GM23338 (cell line): ENCODE measurements around the gene RALGPS1. TPM values are rescaled to one million over a fixed set of nuclear protein-coding genes. Genes with fewer than 3 reads are reported as not detected.

Experiments used
- ATAC-seq: fragments of 200-7000 bp; cut with Tn5 transposase; 3 replicates; pipeline ENCODE4 v1.9.1; 2020
- DNase-seq: peaks from one replicate; pipeline ENCODE4 v3.0.0-alpha.2; 2015; ENCODE audit warnings: low spot score
- H2AFZ ChIP-seq: fragments of 200-600 bp; sonication (generic); 2 replicates; pipeline ENCODE4 v1.8.0; 2016; ENCODE audit warnings: antibody characterized with exemption, mild to moderate bottlenecking, moderate library complexity
- H3F3A ChIP-seq: fragments of 200-600 bp; sonication (generic); replicated peaks from 2 replicates; pipeline ENCODE4 v1.8.0; 2017; ENCODE audit warnings: antibody characterized with exemption, mixed run types, low read depth
- H3K27ac ChIP-seq: fragments of 200-600 bp; sonication (generic); 2 replicates; pipeline ENCODE4 v1.6.1; 2016; ENCODE audit warnings: low read depth
- H3K27me3 ChIP-seq: fragments of 200-600 bp; sonication (generic); 2 replicates; pipeline ENCODE4 v1.8.0; 2016; ENCODE audit warnings: mild to moderate bottlenecking, mixed run types, moderate library complexity; ENCODE audit not compliant: insufficient read depth
- H3K36me3 ChIP-seq: fragments of 200-600 bp; sonication (generic); 2 replicates; pipeline ENCODE4 v1.8.0; 2016; ENCODE audit warnings: mild to moderate bottlenecking; ENCODE audit not compliant: insufficient read depth
- H3K4me1 ChIP-seq: fragments of 200-600 bp; sonication (generic); 2 replicates; pipeline ENCODE4 v1.8.0; 2016; ENCODE audit warnings: mild to moderate bottlenecking, moderate library complexity; ENCODE audit not compliant: insufficient read depth
- H3K4me2 ChIP-seq: fragments of 200-600 bp; sonication (generic); 2 replicates; pipeline ENCODE4 v1.7.1; 2017; ENCODE audit warnings: mixed run types
- H3K4me3 ChIP-seq: fragments of 200-600 bp; sonication (generic); 2 replicates; pipeline ENCODE4 v1.6.1; 2016; ENCODE audit warnings: mixed run types
- H3K79me2 ChIP-seq: fragments of 200-600 bp; sonication (generic); replicated peaks from 2 replicates; pipeline ENCODE4 v1.8.0; 2017; ENCODE audit warnings: mild to moderate bottlenecking; ENCODE audit not compliant: insufficient read depth
- H3K9me2 ChIP-seq: fragments of 200-600 bp; sonication (generic); 2 replicates; pipeline ENCODE4 v1.8.0; 2017; ENCODE audit not compliant: insufficient read depth
- H4K20me1 ChIP-seq: fragments of 200-600 bp; sonication (generic); replicated peaks from 2 replicates; pipeline ENCODE4 v1.8.0; 2017; ENCODE audit warnings: mild to moderate bottlenecking; ENCODE audit not compliant: insufficient read depth
- H3K27ac Mint-ChIP-seq: 2 replicates; pipeline ENCODE4 v1.8.0; 2020; ENCODE audit warnings: inconsistent platforms, mild to moderate bottlenecking, moderate library complexity, mixed read lengths
- H3K27me3 Mint-ChIP-seq: 3 replicates; pipeline ENCODE4 v1.8.0; 2022; ENCODE audit warnings: low read depth, mild to moderate bottlenecking, moderate library complexity, mixed read lengths, inconsistent platforms; ENCODE audit not compliant: insufficient read depth, poor library complexity
- H3K36me3 Mint-ChIP-seq: 3 replicates; pipeline ENCODE4 v1.8.0; 2021; ENCODE audit warnings: low read depth, mild to moderate bottlenecking, inconsistent platforms, moderate library complexity, mixed read lengths
- H3K4me1 Mint-ChIP-seq: 3 replicates; pipeline ENCODE4 v1.8.0; 2020; ENCODE audit warnings: mild to moderate bottlenecking, inconsistent platforms, mixed read lengths
- H3K4me3 Mint-ChIP-seq: 3 replicates; pipeline ENCODE4 v1.8.0; 2021; ENCODE audit warnings: moderate library complexity, mild to moderate bottlenecking, inconsistent platforms, mixed read lengths
- H3K9me3 Mint-ChIP-seq: 3 replicates; pipeline ENCODE4 v1.8.0; 2020; ENCODE audit warnings: moderate library complexity, mild to moderate bottlenecking, inconsistent platforms, mixed read lengths
- CREB1 ChIP-seq: fragments of 250-450 bp; sonication (Bioruptor Pico); IDR thresholded peaks from 2 replicates; pipeline ENCODE4 v1.5.0; 2020; ENCODE audit warnings: low read depth, mild to moderate bottlenecking, moderate library complexity
- CTCF ChIP-seq, 2 experiments: fragments of 200-600 bp in 1 of 2; sonication (generic) in 1 of 2; conservative IDR thresholded peaks; 2 replicates each; pipeline versions ENCODE4 v1.5.1 to v1.6.1; 2016 to 2017; ENCODE audit warnings: antibody characterized with exemption in 2 of 2, low read depth in 2 of 2, mild to moderate bottlenecking in 2 of 2, moderate library complexity in 1 of 2
- EZH2 ChIP-seq: fragments of 200-600 bp; sonication (generic); IDR thresholded peaks from one replicate; pipeline ENCODE4 v1.8.0; 2017; ENCODE audit warnings: antibody characterized with exemption, mild to moderate bottlenecking, low read depth; ENCODE audit not compliant: unreplicated experiment
- EZH2phosphoT487 ChIP-seq: fragments of 200-600 bp; sonication (generic); IDR thresholded peaks from one replicate; pipeline ENCODE4 v1.8.1; 2018; ENCODE audit warnings: antibody characterized with exemption; ENCODE audit not compliant: unreplicated experiment
- JUNB ChIP-seq: IDR thresholded peaks from one replicate; pipeline ENCODE4 v1.6.1; 2016; ENCODE audit warnings: antibody characterized with exemption; ENCODE audit not compliant: unreplicated experiment
- NANOG ChIP-seq: IDR thresholded peaks from 2 replicates; pipeline ENCODE4 v1.6.1; 2016; ENCODE audit warnings: antibody characterized with exemption, borderline replicate concordance
- POLR2AphosphoS5 ChIP-seq: IDR thresholded peaks from 2 replicates; pipeline ENCODE4 v1.6.1; 2016; ENCODE audit warnings: antibody characterized with exemption, low read depth
- REST ChIP-seq: IDR thresholded peaks from one replicate; pipeline ENCODE4 v1.6.1; 2018; ENCODE audit warnings: antibody characterized with exemption; ENCODE audit not compliant: unreplicated experiment
- STAT1 ChIP-seq: IDR thresholded peaks from one replicate; pipeline ENCODE4 v1.6.1; 2016; ENCODE audit warnings: antibody characterized with exemption; ENCODE audit not compliant: unreplicated experiment
- ZNF114 ChIP-seq: fragments of 250-450 bp; sonication (Bioruptor Pico); IDR thresholded peaks from 2 replicates; pipeline ENCODE4 v1.5.0; 2020; ENCODE audit warnings: mild to moderate bottlenecking, moderate library complexity
- ZNF331 ChIP-seq: fragments of 250-450 bp; sonication (Bioruptor Pico); IDR thresholded peaks from 2 replicates; pipeline ENCODE4 v1.5.0; 2020; ENCODE audit warnings: low read depth, mild to moderate bottlenecking, moderate library complexity
- polyA plus RNA-seq: library from polyadenylated mRNA; unstranded; fragments of >200 nt; fragmentation: Nextera tagmentation; extraction: Ambion mirVana; gene quantifications from 2 replicates; pipeline ENCODE4 v1.2.1, GENCODE V29; 2016
- total RNA-seq: library from RNA; depleted of rRNA; stranded (reverse); fragments of >200 nt; shearing (Covaris generic); gene quantifications from 2 replicates; pipeline ENCODE4 v1.2.3, GENCODE V29; 2014
- TF ChIP-seq, protein P1 (sequence below): IDR thresholded peaks from 2 replicates; pipeline ENCODE4 v1.6.1; 2016; ENCODE audit warnings: antibody characterized with exemption
- TF ChIP-seq, protein P2 (sequence below): fragments of 250-450 bp; sonication (Bioruptor Pico); IDR thresholded peaks from 2 replicates; pipeline ENCODE4 v1.5.0; 2020; ENCODE audit warnings: mild to moderate bottlenecking, moderate library complexity

RALGPS1 gene
- total and polyA plus RNA-seq, 2 experiments from 2014 or later = 18.2 to 57.1 TPM

DNA sequence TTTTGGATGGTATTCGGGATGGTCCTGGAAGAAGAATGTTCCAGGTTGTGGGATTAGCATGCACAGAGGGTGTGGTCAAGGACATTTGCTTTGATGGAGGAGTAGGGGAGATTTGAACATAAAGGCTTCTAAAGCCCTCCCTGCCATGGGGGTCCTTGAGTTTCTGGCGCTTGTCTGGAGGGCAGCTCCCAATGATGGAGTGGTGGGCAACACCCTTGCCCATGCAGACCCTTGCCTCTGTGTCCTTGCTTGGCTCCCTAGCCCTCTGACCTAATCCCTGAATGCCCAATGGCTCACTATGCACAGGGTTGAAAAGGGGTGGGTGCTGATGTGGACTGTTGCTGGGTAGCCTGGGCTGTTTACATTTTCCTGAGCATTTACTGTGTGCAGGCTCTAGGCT lies 66.6 kb downstream of the RALGPS1 start:
- H3K36me3 Mint-ChIP-seq = peaks cover 6% of the 10 kb centered on the region; the same call in 2 of the 3 replicates
- H3K4me1 ChIP-seq = no peaks in the 10 kb centered on the region
- H3F3A ChIP-seq = no peaks in the 10 kb centered on the region
- H2AFZ ChIP-seq = no peak overlapping the region
- ATAC-seq (no peak), DNase-seq (no peak)
- 0 out of 2 replicates have a peak, but pooled peaks cover 5% of the 10 kb centered on the region for H3K9me2 ChIP-seq
- no peaks in the 10 kb centered on the region; the same call in 2 of the 3 replicates for H3K9me3 Mint-ChIP-seq
- H3K27ac Mint-ChIP-seq = no peak overlapping the region
- H3K4me3 ChIP-seq = no peak overlapping the region
- H3K27me3 Mint-ChIP-seq = no peaks in the 10 kb centered on the region
- H3K36me3 ChIP-seq = no peaks in the 10 kb centered on the region
- H3K79me2 ChIP-seq = no peaks in the 10 kb centered on the region
- no peak overlapping the region for H3K4me2 ChIP-seq
- H4K20me1 ChIP-seq = no peaks in the 10 kb centered on the region; the same call in 1 of the 2 replicates
- no peak overlapping the region for H3K4me3 Mint-ChIP-seq
- no peak overlapping the region for H3K27ac ChIP-seq
- H3K4me1 Mint-ChIP-seq = 0 out of 3 replicates have a peak, but pooled peaks cover 2% of the 10 kb centered on the region
- H3K27me3 ChIP-seq = no peaks in the 10 kb centered on the region
- TF ChIP-seq CTCF (conservative IDR thresholded peaks at IDR 0.05; ENCODE audit: low read depth in 2 of 2) (no peak), POLR2AphosphoS5 (no peak), ZNF114 (CRISPR knock-in tag) (no peak), REST (no peak), JUNB (no peak), ZNF331 (no peak), EZH2 (no peak), EZH2phosphoT487 (no peak), NANOG (no peak), CREB1 (CRISPR knock-in tag) (no peak), STAT1 (no peak)
- TF ChIP-seq, protein P1, sequence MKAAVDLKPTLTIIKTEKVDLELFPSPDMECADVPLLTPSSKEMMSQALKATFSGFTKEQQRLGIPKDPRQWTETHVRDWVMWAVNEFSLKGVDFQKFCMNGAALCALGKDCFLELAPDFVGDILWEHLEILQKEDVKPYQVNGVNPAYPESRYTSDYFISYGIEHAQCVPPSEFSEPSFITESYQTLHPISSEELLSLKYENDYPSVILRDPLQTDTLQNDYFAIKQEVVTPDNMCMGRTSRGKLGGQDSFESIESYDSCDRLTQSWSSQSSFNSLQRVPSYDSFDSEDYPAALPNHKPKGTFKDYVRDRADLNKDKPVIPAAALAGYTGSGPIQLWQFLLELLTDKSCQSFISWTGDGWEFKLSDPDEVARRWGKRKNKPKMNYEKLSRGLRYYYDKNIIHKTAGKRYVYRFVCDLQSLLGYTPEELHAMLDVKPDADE = no peak
- TF ChIP-seq, protein P2, sequence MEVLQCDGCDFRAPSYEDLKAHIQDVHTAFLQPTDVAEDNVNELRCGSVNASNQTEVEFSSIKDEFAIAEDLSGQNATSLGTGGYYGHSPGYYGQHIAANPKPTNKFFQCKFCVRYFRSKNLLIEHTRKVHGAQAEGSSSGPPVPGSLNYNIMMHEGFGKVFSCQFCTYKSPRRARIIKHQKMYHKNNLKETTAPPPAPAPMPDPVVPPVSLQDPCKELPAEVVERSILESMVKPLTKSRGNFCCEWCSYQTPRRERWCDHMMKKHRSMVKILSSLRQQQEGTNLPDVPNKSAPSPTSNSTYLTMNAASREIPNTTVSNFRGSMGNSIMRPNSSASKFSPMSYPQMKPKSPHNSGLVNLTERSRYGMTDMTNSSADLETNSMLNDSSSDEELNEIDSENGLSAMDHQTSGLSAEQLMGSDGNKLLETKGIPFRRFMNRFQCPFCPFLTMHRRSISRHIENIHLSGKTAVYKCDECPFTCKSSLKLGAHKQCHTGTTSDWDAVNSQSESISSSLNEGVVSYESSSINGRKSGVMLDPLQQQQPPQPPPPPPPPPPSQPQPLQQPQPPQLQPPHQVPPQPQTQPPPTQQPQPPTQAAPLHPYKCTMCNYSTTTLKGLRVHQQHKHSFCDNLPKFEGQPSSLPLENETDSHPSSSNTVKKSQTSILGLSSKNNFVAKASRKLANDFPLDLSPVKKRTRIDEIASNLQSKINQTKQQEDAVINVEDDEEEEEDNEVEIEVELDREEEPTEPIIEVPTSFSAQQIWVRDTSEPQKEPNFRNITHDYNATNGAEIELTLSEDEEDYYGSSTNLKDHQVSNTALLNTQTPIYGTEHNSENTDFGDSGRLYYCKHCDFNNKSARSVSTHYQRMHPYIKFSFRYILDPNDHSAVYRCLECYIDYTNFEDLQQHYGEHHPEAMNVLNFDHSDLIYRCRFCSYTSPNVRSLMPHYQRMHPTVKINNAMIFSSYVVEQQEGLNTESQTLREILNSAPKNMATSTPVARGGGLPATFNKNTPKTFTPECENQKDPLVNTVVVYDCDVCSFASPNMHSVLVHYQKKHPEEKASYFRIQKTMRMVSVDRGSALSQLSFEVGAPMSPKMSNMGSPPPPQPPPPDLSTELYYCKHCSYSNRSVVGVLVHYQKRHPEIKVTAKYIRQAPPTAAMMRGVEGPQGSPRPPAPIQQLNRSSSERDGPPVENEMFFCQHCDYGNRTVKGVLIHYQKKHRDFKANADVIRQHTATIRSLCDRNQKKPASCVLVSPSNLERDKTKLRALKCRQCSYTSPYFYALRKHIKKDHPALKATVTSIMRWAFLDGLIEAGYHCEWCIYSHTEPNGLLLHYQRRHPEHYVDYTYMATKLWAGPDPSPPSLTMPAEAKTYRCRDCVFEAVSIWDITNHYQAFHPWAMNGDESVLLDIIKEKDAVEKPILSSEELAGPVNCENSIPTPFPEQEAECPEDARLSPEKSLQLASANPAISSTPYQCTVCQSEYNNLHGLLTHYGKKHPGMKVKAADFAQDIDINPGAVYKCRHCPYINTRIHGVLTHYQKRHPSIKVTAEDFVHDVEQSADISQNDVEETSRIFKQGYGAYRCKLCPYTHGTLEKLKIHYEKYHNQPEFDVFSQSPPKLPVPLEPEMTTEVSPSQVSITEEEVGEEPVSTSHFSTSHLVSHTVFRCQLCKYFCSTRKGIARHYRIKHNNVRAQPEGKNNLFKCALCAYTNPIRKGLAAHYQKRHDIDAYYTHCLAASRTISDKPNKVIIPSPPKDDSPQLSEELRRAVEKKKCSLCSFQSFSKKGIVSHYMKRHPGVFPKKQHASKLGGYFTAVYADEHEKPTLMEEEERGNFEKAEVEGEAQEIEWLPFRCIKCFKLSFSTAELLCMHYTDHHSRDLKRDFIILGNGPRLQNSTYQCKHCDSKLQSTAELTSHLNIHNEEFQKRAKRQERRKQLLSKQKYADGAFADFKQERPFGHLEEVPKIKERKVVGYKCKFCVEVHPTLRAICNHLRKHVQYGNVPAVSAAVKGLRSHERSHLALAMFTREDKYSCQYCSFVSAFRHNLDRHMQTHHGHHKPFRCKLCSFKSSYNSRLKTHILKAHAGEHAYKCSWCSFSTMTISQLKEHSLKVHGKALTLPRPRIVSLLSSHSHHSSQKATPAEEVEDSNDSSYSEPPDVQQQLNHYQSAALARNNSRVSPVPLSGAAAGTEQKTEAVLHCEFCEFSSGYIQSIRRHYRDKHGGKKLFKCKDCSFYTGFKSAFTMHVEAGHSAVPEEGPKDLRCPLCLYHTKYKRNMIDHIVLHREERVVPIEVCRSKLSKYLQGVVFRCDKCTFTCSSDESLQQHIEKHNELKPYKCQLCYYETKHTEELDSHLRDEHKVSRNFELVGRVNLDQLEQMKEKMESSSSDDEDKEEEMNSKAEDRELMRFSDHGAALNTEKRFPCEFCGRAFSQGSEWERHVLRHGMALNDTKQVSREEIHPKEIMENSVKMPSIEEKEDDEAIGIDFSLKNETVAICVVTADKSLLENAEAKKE (CRISPR knock-in tag) = no peak
